Transverse colon (tissue), 4 donors: Measurements from ENCODE around the gene SLIT3.

Experiments
- CTCF ChIP-seq, 5 experiments: fragments of 200-600 bp in 3 of 5; fragments of 450-650 bp in 2 of 5; sonication (generic) in 3 of 5; IDR thresholded peaks; 1 replicate in 2 of 5; 2 replicates in 3 of 5; pipeline ENCODE4 v1.5.1; 2016 to 2017; ENCODE audit warnings: antibody characterized with exemption in 5 of 5, inconsistent platforms in 3 of 5, mild to moderate bottlenecking in 2 of 5, moderate library complexity in 1 of 5
- POLR2AphosphoS5 ChIP-seq, 3 donors: sonication (generic); formaldehyde crosslinking; IDR thresholded peaks; one replicate each; pipeline ENCODE4 v1.6.1; 2016; ENCODE audit warnings: antibody characterized with exemption in 3 of 3

GRCh38 chr5:168810641-168811040 is 490.3 kb downstream of the SLIT3 start:
- TF ChIP-seq POLR2AphosphoS5 (IDR thresholded peaks at IDR 0.05), result no peak
- TF ChIP-seq CTCF (IDR thresholded peaks at IDR 0.05), result no peak
